HG03108 (cell line): ENCODE data around the gene RBM34.
"Not testable (repeated sequence)": the region's sequence is repeated elsewhere in the genome, so short reads cannot be mapped to it uniquely, and the experiment has no call there.

Experiments used
- ATAC-seq: cut with Tn5 transposase; IDR thresholded peaks from one replicate; pipeline ENCODE4 v1.9.1; 2021; ENCODE audit warnings: moderate library complexity; ENCODE audit not compliant: unreplicated experiment

RBM34 gene

GRCh38 chr1:235113183-235113917 is 47.7 kb downstream of the RBM34 start:
- ATAC-seq = no peak

GRCh38 chr1:235112297-235113182 is 48.5 kb downstream of the RBM34 start:
- ATAC-seq = no peak

GRCh38 chr1:235111107-235111506 is 49.9 kb downstream of the RBM34 start:
- no peak for ATAC-seq

DNA sequence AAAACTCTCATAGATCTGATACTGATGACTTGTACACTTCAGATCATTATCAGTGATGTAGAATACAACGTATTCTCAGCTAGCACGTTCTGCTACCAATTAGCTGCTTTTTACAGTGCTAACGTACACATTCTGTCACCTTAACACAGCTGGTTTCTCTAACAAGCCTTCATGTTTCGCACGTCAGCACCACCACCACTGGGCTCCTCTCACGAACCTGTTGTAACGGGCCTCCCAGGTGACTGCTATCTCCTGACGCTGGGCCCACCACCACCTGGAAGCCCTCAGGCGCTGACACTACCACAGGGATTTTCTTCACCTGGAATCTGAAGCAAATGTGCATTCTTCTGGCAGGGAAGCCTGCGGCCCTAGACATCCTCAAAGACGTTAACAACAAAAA is 52.2 kb downstream of the RBM34 start:
- no peak for ATAC-seq

- ATAC-seq = no peak
These were observed 52.9 kb downstream of the RBM34 start for GRCh38 chr1:235108185-235108593.

DNA sequence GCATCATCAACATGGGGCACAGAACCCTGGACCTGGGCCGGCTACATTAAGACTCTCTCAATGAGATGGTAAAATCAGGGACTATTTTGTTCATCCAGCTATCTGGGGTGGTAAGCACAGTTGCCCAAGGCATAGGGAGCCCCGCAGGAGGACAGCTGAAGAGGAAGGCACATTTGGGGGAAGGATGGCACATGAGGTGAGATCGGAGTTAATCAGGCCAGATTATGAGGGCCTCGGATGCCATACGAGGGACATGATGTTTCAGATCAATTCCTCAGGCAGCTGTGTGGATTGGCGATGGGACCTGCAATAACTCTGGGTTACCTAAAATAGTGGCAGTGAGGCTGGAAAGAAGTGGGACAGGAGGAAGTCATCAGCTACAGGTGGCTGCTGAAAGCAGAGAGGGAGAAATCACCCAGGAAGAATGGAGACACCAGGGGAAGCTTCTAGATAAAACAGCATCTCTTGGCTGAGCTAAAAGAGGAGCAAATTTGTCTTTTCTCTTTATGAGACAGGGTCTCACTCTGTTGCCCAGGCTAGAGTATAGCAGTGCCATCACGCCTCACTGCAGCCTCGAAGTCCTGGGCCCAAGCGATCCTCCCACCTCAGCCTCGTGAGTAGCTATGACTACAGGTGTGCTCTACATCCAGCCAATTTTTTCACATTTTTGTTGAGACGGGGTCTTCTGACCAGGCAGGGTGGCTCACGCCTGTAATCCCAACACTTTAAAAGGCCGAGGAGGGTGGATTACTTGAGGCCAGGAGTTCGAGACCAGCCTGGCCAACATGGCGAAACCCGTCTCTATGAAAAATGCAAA is 53.5 kb downstream of the RBM34 start:
- no peak for ATAC-seq

DNA sequence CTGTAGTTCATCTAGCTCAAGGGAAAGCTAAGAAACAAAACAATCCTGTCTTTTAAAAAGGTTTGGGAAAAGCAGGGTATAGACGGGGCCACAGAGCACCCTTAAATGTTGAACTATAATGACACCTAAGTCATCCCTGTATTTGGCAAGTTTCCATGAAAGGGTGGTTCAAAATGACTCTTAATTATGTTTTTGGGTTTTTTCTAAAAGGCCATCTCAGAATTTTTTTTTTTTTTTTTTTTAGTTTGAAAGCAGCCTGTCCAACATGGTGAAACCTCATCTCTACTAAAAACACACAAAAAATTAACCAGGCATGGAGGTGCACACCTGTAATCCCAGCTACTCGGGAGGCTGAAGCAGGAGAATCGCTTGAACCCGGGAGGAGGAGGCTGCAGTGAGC is 54.6 kb downstream of the RBM34 start:
- ATAC-seq = no peak

GRCh38 chr1:235105051-235106043 is 55.7 kb downstream of the RBM34 start:
- ATAC-seq = peak; percentile 83

GRCh38 chr1:235102993-235103411 is 58.0 kb downstream of the RBM34 start:
- ATAC-seq = no peak

DNA sequence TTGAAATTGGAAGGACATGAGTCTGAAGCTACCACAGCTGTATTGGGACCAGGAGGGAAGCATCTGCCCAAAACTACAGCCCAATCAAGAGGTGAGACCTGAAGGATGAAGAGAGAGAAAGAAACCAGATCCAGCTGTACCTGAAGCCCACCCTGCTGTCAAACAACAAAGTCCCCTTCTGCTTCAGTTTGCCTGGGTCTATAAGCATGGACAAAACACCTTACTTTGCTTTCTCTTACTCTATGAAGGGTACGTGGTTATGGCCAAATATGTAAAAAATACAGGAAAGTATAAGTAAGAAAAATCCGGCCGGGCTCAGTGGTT is 58.8 kb downstream of the RBM34 start:
- ATAC-seq = no peak

GRCh38 chr1:235101558-235102258 is 59.3 kb downstream of the RBM34 start:
- ATAC-seq = no peak

GRCh38 chr1:235100194-235100772 is 60.8 kb downstream of the RBM34 start:
- ATAC-seq = no peak

GRCh38 chr1:235098991-235099390 is 62.1 kb downstream of the RBM34 start:
- ATAC-seq = no peak

DNA sequence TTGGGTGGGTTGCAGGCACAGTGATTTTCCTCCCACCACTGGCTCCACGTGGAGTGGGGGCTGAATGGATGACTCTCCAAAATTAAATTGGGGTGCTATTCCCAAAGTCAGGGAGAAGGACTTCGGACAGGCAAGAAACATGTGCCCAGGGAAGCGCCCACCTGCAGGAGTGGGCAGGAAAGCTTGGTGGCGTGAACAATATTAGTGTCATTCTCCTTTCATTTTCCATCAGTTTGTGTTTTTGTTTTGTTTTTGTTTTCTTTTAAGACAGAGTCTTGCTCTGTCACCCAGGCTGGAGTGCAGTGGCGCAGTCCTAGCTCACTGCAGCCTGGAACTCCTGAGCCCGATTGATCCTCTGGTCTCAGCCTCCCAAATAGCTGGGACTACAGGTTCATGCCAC is 62.5 kb downstream of the RBM34 start:
- ATAC-seq = no peak

- ATAC-seq = not testable (repeated sequence)
These were observed 63.5 kb downstream of the RBM34 start for GRCh38 chr1:235097501-235097900.

DNA sequence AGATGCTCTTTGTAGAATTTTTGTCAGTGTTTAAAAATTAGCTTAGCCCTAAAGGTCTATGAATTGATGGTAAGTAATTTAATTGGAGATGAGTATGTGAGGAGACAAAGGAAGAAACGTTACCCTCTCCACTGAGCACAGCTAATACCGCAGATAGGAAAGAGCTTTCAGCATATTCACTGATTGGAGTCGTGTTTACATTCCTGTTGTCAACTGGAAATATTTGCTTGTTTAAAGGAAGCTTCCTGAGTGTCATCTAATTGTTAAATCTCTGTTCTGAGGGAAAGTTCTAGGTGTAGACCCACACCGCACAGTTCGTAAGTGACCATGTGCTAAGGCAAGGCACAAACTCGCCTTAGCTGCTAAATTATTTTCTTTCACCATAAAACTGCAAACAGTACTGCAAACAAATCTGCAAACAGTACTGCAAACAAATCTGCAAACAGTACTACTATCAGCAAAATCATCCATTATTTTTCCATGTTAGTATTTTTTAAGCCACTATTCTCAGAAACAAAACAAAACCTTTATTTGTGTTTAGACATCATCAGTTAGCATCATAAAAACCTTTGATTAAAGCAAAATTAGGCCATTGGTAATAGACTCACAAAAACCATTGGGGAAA is 65.0 kb downstream of the RBM34 start:
- no peak for ATAC-seq

- peak; percentile 76 for ATAC-seq
These were observed 67.1 kb downstream of the RBM34 start for GRCh38 chr1:235093696-235094592.
